BLaER1 (cell line): ENCODE measurements around the gene WBP2.
"Not testable (repeated sequence)": the region's sequence is repeated elsewhere in the genome, so short reads cannot be mapped to it uniquely, and the experiment has no call there.

Experiments used
- H3K27ac ChIP-seq: shearing (Covaris generic); formaldehyde crosslinking; 2 replicates; pipeline ENCODE4 v1.8.1; 2022
- H3K27me3 ChIP-seq: shearing (Covaris generic); formaldehyde crosslinking; 2 replicates; pipeline ENCODE4 v1.8.1; 2022
- H3K36me3 ChIP-seq: shearing (Covaris generic); formaldehyde crosslinking; 2 replicates; pipeline ENCODE4 v1.8.1; 2022
- H3K4me1 ChIP-seq: shearing (Covaris generic); formaldehyde crosslinking; 2 replicates; pipeline ENCODE4 v1.8.1; 2022
- H3K4me2 ChIP-seq: shearing (Covaris generic); formaldehyde crosslinking; 2 replicates; pipeline ENCODE4 v1.8.1; 2022
- H3K4me3 ChIP-seq: shearing (Covaris generic); formaldehyde crosslinking; 2 replicates; pipeline ENCODE4 v1.8.1; 2022
- H3K9ac ChIP-seq: shearing (Covaris generic); formaldehyde crosslinking; 2 replicates; pipeline ENCODE4 v1.8.1; 2022
- H3K9me3 ChIP-seq: shearing (Covaris generic); formaldehyde crosslinking; 2 replicates; pipeline ENCODE4 v1.8.1; 2022
- H4K20me1 ChIP-seq: shearing (Covaris generic); formaldehyde crosslinking; 2 replicates; pipeline ENCODE4 v1.8.1; 2022
- Cebpa-rat ChIP-seq: shearing (Covaris generic); IDR thresholded peaks from 2 replicates; pipeline ENCODE4 v1.8.1; 2022

The WBP2 gene

DNA sequence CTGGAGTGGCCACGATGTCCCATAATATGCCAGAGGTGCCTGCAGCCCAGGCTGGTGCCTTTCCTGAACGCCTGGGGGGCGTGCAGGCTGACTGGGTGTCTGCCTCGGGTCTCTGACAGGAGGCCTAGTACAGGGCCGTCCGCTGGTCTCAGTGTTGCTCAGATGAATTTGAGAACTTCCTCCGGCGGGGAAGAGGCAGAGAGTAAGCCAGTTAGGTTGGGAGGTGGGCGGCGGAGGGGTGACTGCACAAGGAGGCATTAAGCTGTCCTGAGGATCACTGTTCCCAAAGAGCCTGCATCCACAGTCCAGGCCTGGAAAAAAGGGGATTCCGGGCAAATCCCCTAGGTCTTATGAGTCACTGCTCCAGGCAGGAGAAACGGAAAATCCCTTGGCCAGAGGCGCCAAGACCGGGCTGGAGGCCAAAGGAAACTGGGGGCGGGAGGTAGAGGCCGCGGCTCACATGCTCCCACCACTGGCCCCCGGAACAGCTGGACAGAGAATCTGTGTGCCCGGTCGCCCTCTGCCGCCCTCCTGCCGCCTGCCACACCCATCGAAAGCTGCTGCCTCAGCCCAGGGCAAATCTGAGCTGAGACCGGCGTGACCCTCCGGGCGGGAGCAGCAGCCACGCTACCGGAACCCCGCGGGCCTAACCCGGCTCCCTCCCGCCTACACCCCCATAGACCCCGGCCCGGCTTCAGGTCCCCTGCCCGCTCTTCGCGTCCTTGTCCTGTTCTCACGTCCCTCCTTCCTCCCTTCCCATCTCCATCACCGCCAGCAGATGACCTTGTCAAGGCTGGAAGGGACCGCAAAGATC is 22.0 kb upstream of the WBP2 start:
- H3K36me3 ChIP-seq = no peaks in the 10 kb centered on the region
- no peak for TF ChIP-seq Cebpa-rat
- peak overlapping the region; percentile 40 for H3K27ac ChIP-seq
- no peaks in the 10 kb centered on the region for H3K9me3 ChIP-seq
- peak overlapping the region; percentile 93 for H3K4me2 ChIP-seq
- peak overlapping the region; percentile 49 for H3K9ac ChIP-seq
- peaks cover 52% of the 10 kb centered on the region for H3K27me3 ChIP-seq
- H4K20me1 ChIP-seq = no peaks in the 10 kb centered on the region; the same call in 1 of the 2 replicates
- peaks cover 84% of the 10 kb centered on the region for H3K4me1 ChIP-seq
- H3K4me3 ChIP-seq = peak overlapping the region; percentile 63

GRCh38 chr17:75876190-75876937 is 21.2 kb upstream of the WBP2 start:
- H3K9me3 ChIP-seq = no peaks in the 10 kb centered on the region
- no peaks in the 10 kb centered on the region; the same call in 1 of the 2 replicates for H4K20me1 ChIP-seq
- no peak for TF ChIP-seq Cebpa-rat
- H3K36me3 ChIP-seq = no peaks in the 10 kb centered on the region
- peak overlapping the region; percentile 93 for H3K4me2 ChIP-seq
- H3K27ac ChIP-seq = peak overlapping the region; percentile 66
- H3K4me3 ChIP-seq = peak overlapping the region; percentile 63
- peaks cover 82% of the 10 kb centered on the region for H3K4me1 ChIP-seq
- H3K27me3 ChIP-seq = peaks cover 52% of the 10 kb centered on the region
- peak overlapping the region; percentile 55; the same call in 1 of the 2 replicates for H3K9ac ChIP-seq

DNA sequence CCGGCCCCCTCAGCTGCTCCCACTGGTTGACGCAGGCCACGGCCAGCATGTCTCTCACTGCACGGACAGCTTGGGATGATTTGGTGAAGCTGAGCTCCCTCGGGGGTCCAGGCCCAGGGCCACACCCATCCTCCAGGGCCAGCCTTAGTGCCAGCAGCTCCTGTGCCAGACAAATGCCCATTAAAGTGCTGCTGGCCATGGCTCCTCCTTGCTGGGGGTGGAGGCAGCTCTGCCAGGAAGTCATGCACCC is 20.7 kb upstream of the WBP2 start:
- peak overlapping the region; percentile 93 for H3K4me2 ChIP-seq
- peak overlapping the region; percentile 63; the same call in 1 of the 2 replicates for H3K4me3 ChIP-seq
- no peak for TF ChIP-seq Cebpa-rat
- H3K27me3 ChIP-seq = peaks cover 52% of the 10 kb centered on the region
- peaks cover 77% of the 10 kb centered on the region for H3K4me1 ChIP-seq
- no peaks in the 10 kb centered on the region for H3K36me3 ChIP-seq
- no peaks in the 10 kb centered on the region for H3K9me3 ChIP-seq
- peak overlapping the region; percentile 55; the same call in 1 of the 2 replicates for H3K9ac ChIP-seq
- H4K20me1 ChIP-seq = no peaks in the 10 kb centered on the region; the same call in 1 of the 2 replicates
- H3K27ac ChIP-seq = peak overlapping the region; percentile 66

- Histone ChIP-seq H3K4me3 (peak overlapping the region; percentile 63; the same call in 1 of the 2 replicates), H3K27ac (peak overlapping the region; percentile 66), H3K9ac (peak overlapping the region; percentile 55; the same call in 1 of the 2 replicates), H3K36me3 (no peaks in the 10 kb centered on the region), H3K4me1 (peaks cover 72% of the 10 kb centered on the region), H4K20me1 (no peaks in the 10 kb centered on the region; the same call in 1 of the 2 replicates), H3K9me3 (no peaks in the 10 kb centered on the region), H3K27me3 (peaks cover 47% of the 10 kb centered on the region), H3K4me2 (peak overlapping the region; percentile 93)
- no peak for TF ChIP-seq Cebpa-rat
These were observed 20.2 kb upstream of the WBP2 start for GRCh38 chr17:75875182-75875939.

DNA sequence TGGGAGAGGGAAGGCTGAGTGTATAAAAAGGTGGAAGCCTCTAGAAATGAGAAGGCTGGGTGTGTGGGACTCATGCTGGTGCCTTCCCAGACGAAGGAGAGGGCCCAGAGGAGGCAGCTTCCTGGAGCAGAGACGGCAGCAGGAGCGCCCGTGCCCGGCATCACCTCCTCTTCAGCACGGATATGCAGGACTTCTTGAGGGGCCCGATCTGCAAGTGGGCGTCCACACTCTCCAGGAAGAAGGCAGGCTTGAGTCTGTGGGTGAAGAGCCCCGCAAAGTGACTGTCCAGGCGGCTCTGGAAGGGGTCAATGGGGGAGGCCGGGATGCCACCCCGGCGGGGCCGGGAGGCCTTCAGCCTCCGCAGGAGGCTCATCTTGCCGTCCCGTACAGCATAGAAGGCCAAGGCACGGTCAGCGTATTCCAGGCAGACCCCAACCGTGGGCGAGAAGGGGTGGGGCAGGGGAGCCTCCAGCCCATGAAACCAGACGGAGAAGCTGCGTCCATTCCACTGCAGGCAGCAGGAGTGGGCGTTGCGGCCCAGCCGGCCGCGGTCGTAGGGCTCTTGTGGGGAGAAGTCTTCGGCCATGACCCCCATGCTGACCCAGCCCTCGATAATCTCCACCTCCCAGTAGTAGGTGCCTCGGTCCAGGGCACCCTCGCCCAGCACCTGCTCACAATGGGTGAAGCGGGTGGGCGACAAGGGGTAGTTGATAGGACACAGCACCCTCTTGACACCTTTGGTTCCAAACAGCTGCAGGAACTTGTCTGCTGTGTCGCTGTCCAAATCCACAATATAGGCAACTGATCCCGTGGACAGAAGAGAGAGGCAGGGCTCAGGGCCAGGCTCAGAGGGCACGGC is 19.4 kb upstream of the WBP2 start:
- Histone ChIP-seq H4K20me1 (no peaks in the 10 kb centered on the region; the same call in 1 of the 2 replicates), H3K4me2 (peak overlapping the region; percentile 93; the same call in 1 of the 2 replicates), H3K4me1 (peaks cover 75% of the 10 kb centered on the region), H3K9ac (no peak overlapping the region), H3K4me3 (no peak overlapping the region), H3K36me3 (no peaks in the 10 kb centered on the region), H3K9me3 (no peaks in the 10 kb centered on the region), H3K27ac (peak overlapping the region; percentile 66; the same call in 1 of the 2 replicates), H3K27me3 (peaks cover 39% of the 10 kb centered on the region)
- no peak for TF ChIP-seq Cebpa-rat

DNA sequence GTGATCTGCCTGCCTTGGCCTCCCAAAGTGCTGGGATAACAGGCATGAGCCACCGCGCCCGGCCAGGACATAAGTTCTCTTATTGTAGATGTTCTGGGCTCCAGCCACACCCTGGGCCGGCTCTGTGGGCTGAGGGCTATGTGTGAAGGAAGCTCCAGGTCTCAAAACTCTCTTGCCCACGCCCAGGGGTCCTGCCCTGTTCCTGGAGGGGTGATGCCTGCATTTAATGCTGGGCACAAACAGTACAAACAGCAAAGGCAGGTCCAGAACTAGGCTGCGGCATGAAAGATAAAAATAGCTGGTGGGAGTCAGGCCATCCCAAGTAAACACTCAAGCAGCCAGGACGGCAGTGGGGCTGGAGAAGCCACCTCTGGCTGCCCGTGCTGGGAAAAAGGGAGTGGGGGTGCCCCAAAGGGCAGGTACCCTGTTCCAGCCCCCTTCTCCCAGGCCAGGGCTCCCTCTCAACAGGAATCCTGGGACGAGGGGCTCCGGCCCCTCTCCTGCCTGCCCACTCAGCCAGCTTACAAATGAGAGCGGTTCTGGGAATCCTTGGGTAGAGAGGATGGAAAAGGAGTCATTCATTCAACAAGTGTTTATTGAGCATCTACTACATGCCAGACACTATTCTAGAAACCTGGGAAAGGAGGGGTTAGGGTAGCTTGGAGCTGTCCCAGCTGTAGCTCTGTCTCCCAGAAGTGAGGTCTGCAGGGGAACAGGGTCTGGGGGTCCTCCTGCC is 18.6 kb upstream of the WBP2 start:
- H3K36me3 ChIP-seq = no peaks in the 10 kb centered on the region
- H3K4me3 ChIP-seq = no peak overlapping the region
- H3K27me3 ChIP-seq = peaks cover 31% of the 10 kb centered on the region
- no peak for TF ChIP-seq Cebpa-rat
- H3K27ac ChIP-seq = 0 out of 2 replicates have a peak overlapping the region, but pooled peaks have one; percentile 80
- H4K20me1 ChIP-seq = no peaks in the 10 kb centered on the region
- no peaks in the 10 kb centered on the region for H3K9me3 ChIP-seq
- H3K4me2 ChIP-seq = peak overlapping the region; percentile 88; the same call in 1 of the 2 replicates
- peaks cover 73% of the 10 kb centered on the region for H3K4me1 ChIP-seq
- H3K9ac ChIP-seq = no peak overlapping the region

DNA sequence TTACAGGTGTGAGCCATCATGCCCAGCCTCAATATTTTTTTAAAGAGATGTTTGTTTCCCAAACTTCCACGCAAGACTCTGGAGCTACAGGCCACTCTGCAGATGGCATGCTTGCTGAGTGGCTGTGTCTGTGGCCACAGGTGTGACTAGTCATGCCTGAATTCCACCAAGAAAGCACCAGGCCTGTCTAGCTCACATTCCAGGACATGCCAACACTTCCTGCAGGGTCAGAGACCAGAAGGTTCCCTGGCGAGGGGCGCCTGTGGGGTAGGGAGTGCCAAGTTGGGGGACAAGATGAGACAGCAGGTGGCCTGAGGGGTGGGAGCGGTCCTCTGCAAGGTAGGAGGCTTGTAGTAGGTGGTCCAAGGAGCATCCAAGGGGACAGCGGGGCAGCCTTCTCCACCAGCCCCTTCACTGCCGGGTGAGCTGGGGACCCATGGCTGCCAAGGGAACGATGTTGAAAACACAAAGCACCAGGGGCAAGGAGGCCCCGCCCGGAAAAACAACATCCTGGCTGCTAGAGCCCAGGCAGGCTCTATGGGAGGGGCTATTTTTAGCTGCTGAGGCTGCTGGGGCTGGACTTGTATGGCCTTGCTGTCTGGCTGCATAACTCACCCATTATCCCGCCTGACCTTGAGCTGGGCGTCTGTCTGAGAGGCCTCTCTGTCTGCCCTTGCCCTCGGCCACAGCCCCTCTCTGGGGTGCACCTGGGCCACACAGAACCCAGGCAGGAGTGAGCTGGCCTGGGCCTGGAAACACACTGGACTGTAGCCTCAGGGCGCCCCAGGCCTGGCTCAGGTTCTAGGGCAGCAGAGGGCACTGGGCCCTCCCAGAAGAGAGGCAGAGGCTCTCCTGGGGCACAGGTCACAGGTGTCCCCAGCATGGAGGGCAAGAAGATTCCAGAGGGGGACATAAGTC is 17.6 kb upstream of the WBP2 start:
- peak overlapping the region; percentile 88 for H3K4me2 ChIP-seq
- peaks cover 62% of the 10 kb centered on the region for H3K4me1 ChIP-seq
- no peak for TF ChIP-seq Cebpa-rat
- no peak overlapping the region for H3K4me3 ChIP-seq
- no peaks in the 10 kb centered on the region for H4K20me1 ChIP-seq
- H3K9ac ChIP-seq = peak overlapping the region; percentile 62
- no peaks in the 10 kb centered on the region for H3K36me3 ChIP-seq
- H3K9me3 ChIP-seq = no peaks in the 10 kb centered on the region
- H3K27me3 ChIP-seq = peaks cover 20% of the 10 kb centered on the region
- peak overlapping the region; percentile 80 for H3K27ac ChIP-seq

DNA sequence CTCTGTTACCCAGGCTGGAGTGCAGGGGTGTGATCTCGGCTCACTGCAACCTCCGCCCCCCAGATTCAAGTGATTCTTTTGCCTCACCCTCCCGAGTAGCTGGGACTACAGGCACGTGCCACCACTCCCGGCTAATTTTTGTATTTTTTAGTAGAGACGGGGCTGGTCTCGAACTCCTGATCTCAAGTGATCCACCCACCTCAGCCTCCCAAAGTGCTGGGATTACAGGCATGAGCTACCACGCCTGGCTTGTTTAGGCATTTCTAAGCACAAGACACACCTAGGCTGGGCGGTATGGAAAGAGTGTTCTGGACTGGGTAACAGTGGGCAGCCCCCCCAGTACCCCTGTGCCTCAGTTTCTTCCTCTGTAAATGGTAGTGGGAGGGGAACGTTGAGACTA is 15.1 kb upstream of the WBP2 start:
- peaks cover 49% of the 10 kb centered on the region for H3K4me1 ChIP-seq
- H3K27ac ChIP-seq, H3K4me3 ChIP-seq: not testable (repeated sequence)

More for the DNA sequence above, 15.1 kb upstream of the WBP2 start:
- H3K27me3 ChIP-seq, H3K9ac ChIP-seq, H3K4me2 ChIP-seq, H4K20me1 ChIP-seq, H3K9me3 ChIP-seq, H3K36me3 ChIP-seq: not testable (repeated sequence)
